Stomach (tissue), 4 donors: Measurements from ENCODE around the gene C1orf122.

Experiments
- CTCF ChIP-seq, 7 experiments: fragments of 450-650 bp in 4 of 7; fragments of 200-600 bp in 3 of 7; sonication (generic) in 3 of 7; IDR thresholded peaks; one replicate each; pipeline ENCODE4 v1.5.1; 2016 to 2019; ENCODE audit warnings: antibody characterized with exemption in 7 of 7, control low read depth in 2 of 7, mild to moderate bottlenecking in 1 of 7
- EP300 ChIP-seq: sonication (generic); formaldehyde crosslinking; IDR thresholded peaks from one replicate; pipeline ENCODE4 v1.6.1; 2017; ENCODE audit warnings: antibody characterized with exemption
- POLR2A ChIP-seq, 4 donors: fragments of 450-650 bp; IDR thresholded peaks; one replicate each; pipeline ENCODE4 v1.6.1; 2016; ENCODE audit warnings: antibody characterized with exemption in 4 of 4, control low read depth in 2 of 4, mild to moderate bottlenecking in 1 of 4, moderate library complexity in 1 of 4
- POLR2AphosphoS5 ChIP-seq, 3 donors: sonication (generic); formaldehyde crosslinking; IDR thresholded peaks; one replicate each; pipeline ENCODE4 v1.6.1; 2016; ENCODE audit warnings: antibody characterized with exemption in 3 of 3

DNA sequence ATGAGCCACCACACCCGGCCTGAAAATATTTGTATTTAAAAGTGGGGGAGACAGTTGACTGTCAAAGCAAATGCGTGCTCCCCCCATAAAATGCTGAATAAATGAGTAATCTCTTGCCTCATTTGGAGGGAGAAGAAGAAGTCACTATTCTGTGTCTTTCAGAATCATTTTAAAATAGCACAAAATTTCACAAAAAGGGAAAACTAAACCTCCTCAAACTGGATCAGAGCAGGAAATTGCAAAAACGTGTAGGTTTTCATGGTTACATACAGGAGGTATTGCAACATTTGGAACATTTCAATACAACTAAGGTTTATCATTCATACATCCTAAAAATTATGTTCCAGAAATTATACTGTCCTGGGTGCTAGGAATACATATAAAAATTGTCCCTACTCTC lies 38.2 kb downstream of the C1orf122 start:
- no peak for TF ChIP-seq EP300
- no peak for TF ChIP-seq POLR2A (IDR thresholded peaks at IDR 0.05)
- no peak for TF ChIP-seq CTCF (IDR thresholded peaks at IDR 0.05)
- no peak for TF ChIP-seq POLR2AphosphoS5 (IDR thresholded peaks at IDR 0.05)
